GM18858 (cell line): Measurements from ENCODE around the gene ZSCAN23.

Experiments used
- ATAC-seq: cut with Tn5 transposase; IDR thresholded peaks from one replicate; pipeline ENCODE4 v1.9.1; 2021; ENCODE audit not compliant: unreplicated experiment

ZSCAN23 gene

GRCh38 chr6:28383235-28384142 lies 59.8 kb downstream of the ZSCAN23 start:
- peak; percentile 71 for ATAC-seq
